ENCODE results near the gene MYL1.

Gene MYL1

GRCh38 chr2:210315015-210315788 is at the start of gene MYL1:
Gene MYL1 (minus strand): TSS chr2:210315174. CDS start chr2:210315042, 132 bp downstream.
- Histone ChIP-seq H3K4me3 (ENCODE audit: low read depth, low read length) (no peak within 1 kb of the TSS), H3K79me2 (ENCODE audit: control insufficient read depth, insufficient read depth, low read length, unreplicated experiment) (no peaks in the 10 kb centered on the region), H3K27ac (ENCODE audit: low read depth, low read length) (no peak within 1 kb of the TSS), H3K36me3 (ENCODE audit: insufficient read depth, low read length) (no peaks in the 10 kb centered on the region), H3K4me1 (ENCODE audit: control insufficient read depth, insufficient read depth, low read length, unreplicated experiment) (no peaks in the 10 kb centered on the region), H3K27me3 (ENCODE audit: insufficient read depth, low read length) (peaks cover 22% of the 10 kb centered on the region), H2AFZ (ENCODE audit: low read length, unreplicated experiment) (no peak within 1 kb of the TSS)

GRCh38 chr2:210363876-210364275 is 48.9 kb upstream of the MYL1 start:
- H3K27ac ChIP-seq (ENCODE audit: low read depth, low read length) = no peak overlapping the region
- no peaks in the 10 kb centered on the region for H3K36me3 ChIP-seq (ENCODE audit: insufficient read depth, low read length)
- H3K4me3 ChIP-seq (ENCODE audit: low read depth, low read length) = no peak overlapping the region
- no peaks in the 10 kb centered on the region for H3K79me2 ChIP-seq (ENCODE audit: control insufficient read depth, insufficient read depth, low read length, unreplicated experiment)
- H2AFZ ChIP-seq (ENCODE audit: low read length, unreplicated experiment) = no peak overlapping the region
- no peaks in the 10 kb centered on the region for H3K27me3 ChIP-seq (ENCODE audit: insufficient read depth, low read length)
- H3K4me1 ChIP-seq (ENCODE audit: control insufficient read depth, insufficient read depth, low read length, unreplicated experiment) = no peaks in the 10 kb centered on the region

DNA sequence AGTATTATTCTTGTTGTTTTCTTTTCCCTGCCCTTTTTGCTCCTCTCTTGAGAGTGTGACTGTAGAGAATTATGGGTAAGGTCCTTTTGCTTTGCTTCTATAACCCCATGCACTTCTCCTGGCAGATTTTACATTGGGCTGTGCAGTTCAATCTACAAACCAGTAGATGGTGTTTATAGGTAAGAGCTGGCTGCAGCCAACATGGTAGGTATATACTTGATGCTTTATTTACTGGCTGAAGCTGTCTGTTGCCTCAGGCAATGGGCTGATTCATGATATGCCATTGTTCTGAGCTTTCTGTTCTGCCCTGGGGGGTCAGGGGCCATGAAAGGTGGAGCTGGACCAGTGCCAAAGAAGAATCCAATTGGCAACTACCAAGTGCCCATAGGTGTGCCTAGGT is 48.3 kb upstream of the MYL1 start:
- Histone ChIP-seq H3K4me1 (ENCODE audit: control insufficient read depth, insufficient read depth, low read length, unreplicated experiment) (no peaks in the 10 kb centered on the region), H3K4me3 (ENCODE audit: low read depth, low read length) (no peak overlapping the region)

DNA sequence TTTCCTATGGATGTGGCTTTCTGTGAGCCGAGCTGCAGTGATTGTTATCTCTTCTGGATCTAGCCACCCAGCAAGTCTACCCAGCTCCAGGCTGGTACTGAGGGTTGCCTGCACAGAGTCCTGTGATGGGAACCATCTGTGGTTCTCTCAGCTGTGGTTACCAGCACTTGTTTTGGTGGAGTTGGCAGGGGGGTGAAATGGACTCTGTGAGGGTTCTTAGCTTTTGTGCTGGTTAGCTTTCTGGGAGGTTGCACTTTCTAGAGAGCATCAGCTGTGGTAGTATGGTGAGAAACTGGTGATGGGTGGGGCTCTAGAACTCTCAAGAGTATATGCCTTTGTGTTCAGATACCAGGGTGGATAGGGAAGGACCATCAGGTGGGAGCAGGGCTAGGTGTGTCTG is 45.4 kb upstream of the MYL1 start:
- H3K79me2 ChIP-seq (ENCODE audit: control insufficient read depth, insufficient read depth, low read length, unreplicated experiment) = no peaks in the 10 kb centered on the region
- H3K27me3 ChIP-seq (ENCODE audit: insufficient read depth, low read length) = no peaks in the 10 kb centered on the region
- H3K27ac ChIP-seq (ENCODE audit: low read depth, low read length) = no peak overlapping the region
- no peak overlapping the region for H2AFZ ChIP-seq (ENCODE audit: low read length, unreplicated experiment)
- no peaks in the 10 kb centered on the region for H3K4me1 ChIP-seq (ENCODE audit: control insufficient read depth, insufficient read depth, low read length, unreplicated experiment)
- H3K36me3 ChIP-seq (ENCODE audit: insufficient read depth, low read length) = no peaks in the 10 kb centered on the region
- no peak overlapping the region for H3K4me3 ChIP-seq (ENCODE audit: low read depth, low read length)

More for the DNA sequence above, 48.3 kb upstream of the MYL1 start:
- Histone ChIP-seq H3K36me3 (ENCODE audit: insufficient read depth, low read length) (no peaks in the 10 kb centered on the region), H3K27me3 (ENCODE audit: insufficient read depth, low read length) (no peaks in the 10 kb centered on the region), H3K79me2 (ENCODE audit: control insufficient read depth, insufficient read depth, low read length, unreplicated experiment) (no peaks in the 10 kb centered on the region), H2AFZ (ENCODE audit: low read length, unreplicated experiment) (no peak overlapping the region), H3K27ac (ENCODE audit: low read depth, low read length) (no peak overlapping the region)

DNA sequence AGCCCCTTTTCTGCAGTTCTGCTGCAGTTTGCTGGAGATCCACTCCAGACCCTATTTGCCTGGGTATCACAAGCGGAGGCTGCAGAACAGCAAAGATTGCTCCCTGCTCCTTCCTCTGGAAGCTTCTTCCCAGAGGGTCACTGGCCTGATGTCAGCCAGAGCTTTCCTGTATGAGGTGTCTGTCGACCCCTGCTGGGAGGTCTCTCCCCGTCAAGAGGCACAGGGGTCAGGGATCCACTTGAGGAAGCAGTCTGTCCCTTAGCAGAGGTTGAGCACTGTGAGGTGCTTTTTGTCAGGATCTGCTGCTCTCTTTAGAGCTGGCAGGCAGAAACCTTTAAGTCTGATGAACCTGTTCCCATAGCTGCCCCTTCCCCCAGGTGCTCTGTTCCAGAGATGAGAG is 42.0 kb upstream of the MYL1 start:
- H2AFZ ChIP-seq (ENCODE audit: low read length, unreplicated experiment) = no peak overlapping the region
- H3K4me1 ChIP-seq (ENCODE audit: control insufficient read depth, insufficient read depth, low read length, unreplicated experiment) = no peaks in the 10 kb centered on the region
- no peaks in the 10 kb centered on the region for H3K27me3 ChIP-seq (ENCODE audit: insufficient read depth, low read length)
- H3K36me3 ChIP-seq (ENCODE audit: insufficient read depth, low read length) = no peaks in the 10 kb centered on the region
- no peak overlapping the region for H3K4me3 ChIP-seq (ENCODE audit: low read depth, low read length)
- no peak overlapping the region for H3K27ac ChIP-seq (ENCODE audit: low read depth, low read length)
- no peaks in the 10 kb centered on the region for H3K79me2 ChIP-seq (ENCODE audit: control insufficient read depth, insufficient read depth, low read length, unreplicated experiment)

GRCh38 chr2:210337159-210337558 is 22.2 kb upstream of the MYL1 start:
- no peaks in the 10 kb centered on the region for H3K4me1 ChIP-seq (ENCODE audit: control insufficient read depth, insufficient read depth, low read length, unreplicated experiment)
- no peak overlapping the region for H3K27ac ChIP-seq (ENCODE audit: low read depth, low read length)
- H3K27me3 ChIP-seq (ENCODE audit: insufficient read depth, low read length) = no peaks in the 10 kb centered on the region
- no peaks in the 10 kb centered on the region for H3K36me3 ChIP-seq (ENCODE audit: insufficient read depth, low read length)
- no peaks in the 10 kb centered on the region for H3K79me2 ChIP-seq (ENCODE audit: control insufficient read depth, insufficient read depth, low read length, unreplicated experiment)
- H2AFZ ChIP-seq (ENCODE audit: low read length, unreplicated experiment) = no peak overlapping the region
- H3K4me3 ChIP-seq (ENCODE audit: low read depth, low read length) = no peak overlapping the region

DNA sequence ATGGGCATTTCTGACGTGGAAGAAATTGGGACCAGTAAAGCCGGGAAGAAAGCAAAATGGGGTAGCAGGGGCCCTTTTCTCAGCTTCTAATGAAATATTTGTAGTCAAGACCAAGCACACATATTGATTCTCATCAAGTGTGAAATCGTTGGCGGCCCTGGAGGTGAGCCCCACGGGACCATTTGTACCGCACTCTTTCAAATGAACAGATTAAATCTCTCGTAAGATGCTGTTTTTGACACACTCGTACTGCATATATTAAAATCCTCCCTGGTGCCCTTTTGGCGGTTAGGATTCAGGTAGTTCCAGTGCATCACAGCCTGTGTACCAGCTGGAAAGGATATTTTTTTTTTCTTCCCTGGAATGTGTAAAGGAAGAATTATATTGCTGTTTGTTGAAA is 9.9 kb upstream of the MYL1 start:
- H3K79me2 ChIP-seq (ENCODE audit: control insufficient read depth, insufficient read depth, low read length, unreplicated experiment) = no peaks in the 10 kb centered on the region
- H3K27me3 ChIP-seq (ENCODE audit: insufficient read depth, low read length) = peaks cover 21% of the 10 kb centered on the region; the same call in 1 of the 2 replicates
- H3K36me3 ChIP-seq (ENCODE audit: insufficient read depth, low read length) = no peaks in the 10 kb centered on the region
- H3K27ac ChIP-seq (ENCODE audit: low read depth, low read length) = no peak overlapping the region
- H2AFZ ChIP-seq (ENCODE audit: low read length, unreplicated experiment) = no peak overlapping the region
- H3K4me3 ChIP-seq (ENCODE audit: low read depth, low read length) = no peak overlapping the region
- H3K4me1 ChIP-seq (ENCODE audit: control insufficient read depth, insufficient read depth, low read length, unreplicated experiment) = no peaks in the 10 kb centered on the region

GRCh38 chr2:210324458-210324857 is 9.5 kb upstream of the MYL1 start:
- no peak overlapping the region for H3K27ac ChIP-seq (ENCODE audit: low read depth, low read length)
- H3K79me2 ChIP-seq (ENCODE audit: control insufficient read depth, insufficient read depth, low read length, unreplicated experiment) = no peaks in the 10 kb centered on the region
- no peaks in the 10 kb centered on the region for H3K36me3 ChIP-seq (ENCODE audit: insufficient read depth, low read length)
- H3K4me1 ChIP-seq (ENCODE audit: control insufficient read depth, insufficient read depth, low read length, unreplicated experiment) = no peaks in the 10 kb centered on the region
- peaks cover 21% of the 10 kb centered on the region; the same call in 1 of the 2 replicates for H3K27me3 ChIP-seq (ENCODE audit: insufficient read depth, low read length)
- H3K4me3 ChIP-seq (ENCODE audit: low read depth, low read length) = no peak overlapping the region
- H2AFZ ChIP-seq (ENCODE audit: low read length, unreplicated experiment) = no peak overlapping the region

- H3K79me2 ChIP-seq (ENCODE audit: control insufficient read depth, insufficient read depth, low read length, unreplicated experiment) = no peaks in the 10 kb centered on the region
- no peaks in the 10 kb centered on the region for H3K36me3 ChIP-seq (ENCODE audit: insufficient read depth, low read length)
- H3K27me3 ChIP-seq (ENCODE audit: insufficient read depth, low read length) = peaks cover 21% of the 10 kb centered on the region; the same call in 1 of the 2 replicates
- H2AFZ ChIP-seq (ENCODE audit: low read length, unreplicated experiment) = no peak overlapping the region
- H3K4me3 ChIP-seq (ENCODE audit: low read depth, low read length) = no peak overlapping the region
- H3K27ac ChIP-seq (ENCODE audit: low read depth, low read length) = no peak overlapping the region
- no peaks in the 10 kb centered on the region for H3K4me1 ChIP-seq (ENCODE audit: control insufficient read depth, insufficient read depth, low read length, unreplicated experiment)
These were observed 8.0 kb upstream of the MYL1 start for GRCh38 chr2:210323003-210323402.

DNA sequence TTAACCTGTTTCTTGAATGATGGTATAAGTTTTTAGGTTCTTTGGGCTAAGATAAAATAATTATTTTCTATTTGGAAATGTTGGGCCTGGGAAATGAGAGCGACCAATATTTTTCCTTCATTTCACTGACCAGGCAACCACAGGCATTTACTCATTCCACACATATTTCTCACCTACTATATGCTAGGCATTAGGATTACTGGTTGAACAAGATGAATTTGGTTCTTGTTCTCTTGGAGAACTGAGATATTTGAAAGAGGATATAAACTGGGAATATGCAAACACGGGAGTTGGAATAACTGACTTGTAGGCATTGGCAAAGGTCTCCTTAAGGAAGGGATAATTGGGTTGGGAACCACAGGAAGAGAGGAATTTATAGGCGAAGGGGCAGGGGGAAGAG is 3.9 kb upstream of the MYL1 start:
- no peaks in the 10 kb centered on the region for H3K79me2 ChIP-seq (ENCODE audit: control insufficient read depth, insufficient read depth, low read length, unreplicated experiment)
- no peaks in the 10 kb centered on the region for H3K4me1 ChIP-seq (ENCODE audit: control insufficient read depth, insufficient read depth, low read length, unreplicated experiment)
- no peak overlapping the region for H3K4me3 ChIP-seq (ENCODE audit: low read depth, low read length)
- no peak overlapping the region for H2AFZ ChIP-seq (ENCODE audit: low read length, unreplicated experiment)
- H3K27me3 ChIP-seq (ENCODE audit: insufficient read depth, low read length) = peaks cover 18% of the 10 kb centered on the region
- no peaks in the 10 kb centered on the region for H3K36me3 ChIP-seq (ENCODE audit: insufficient read depth, low read length)
- H3K27ac ChIP-seq (ENCODE audit: low read depth, low read length) = no peak overlapping the region

- Histone ChIP-seq H3K79me2 (ENCODE audit: control insufficient read depth, insufficient read depth, low read length, unreplicated experiment) (no peaks in the 10 kb centered on the region), H3K27ac (ENCODE audit: low read depth, low read length) (no peak overlapping the region)
These were observed 3.5 kb upstream of the MYL1 start for GRCh38 chr2:210318486-210318885.

More at GRCh38 chr2:210318486-210318885, 3.5 kb upstream of the MYL1 start:
- H3K4me3 ChIP-seq (ENCODE audit: low read depth, low read length) = no peak overlapping the region
- no peaks in the 10 kb centered on the region for H3K4me1 ChIP-seq (ENCODE audit: control insufficient read depth, insufficient read depth, low read length, unreplicated experiment)
- H2AFZ ChIP-seq (ENCODE audit: low read length, unreplicated experiment) = no peak overlapping the region
- no peaks in the 10 kb centered on the region for H3K36me3 ChIP-seq (ENCODE audit: insufficient read depth, low read length)
- H3K27me3 ChIP-seq (ENCODE audit: insufficient read depth, low read length) = peaks cover 18% of the 10 kb centered on the region; the same call in 1 of the 2 replicates
